ENCODE data around the gene EIF4G2. TPM values are rescaled to one million over a fixed set of nuclear protein-coding genes. Genes with fewer than 3 reads are reported as not detected.
A peak's percentile ranks its signal among the peaks of the same experiment; 100 is the strongest.

Gene EIF4G2
- total RNA-seq (1,000 to 10,000 TPM in 1 of 5 donors, 100 to 1,000 TPM in 4; 575 to 1,022 (median 643) TPM), total RNA-seq (652 to 1,461 (median 1,064) reads per million in 29 experiments)
- total RNA-seq (2013): 520 TPM

DNA sequence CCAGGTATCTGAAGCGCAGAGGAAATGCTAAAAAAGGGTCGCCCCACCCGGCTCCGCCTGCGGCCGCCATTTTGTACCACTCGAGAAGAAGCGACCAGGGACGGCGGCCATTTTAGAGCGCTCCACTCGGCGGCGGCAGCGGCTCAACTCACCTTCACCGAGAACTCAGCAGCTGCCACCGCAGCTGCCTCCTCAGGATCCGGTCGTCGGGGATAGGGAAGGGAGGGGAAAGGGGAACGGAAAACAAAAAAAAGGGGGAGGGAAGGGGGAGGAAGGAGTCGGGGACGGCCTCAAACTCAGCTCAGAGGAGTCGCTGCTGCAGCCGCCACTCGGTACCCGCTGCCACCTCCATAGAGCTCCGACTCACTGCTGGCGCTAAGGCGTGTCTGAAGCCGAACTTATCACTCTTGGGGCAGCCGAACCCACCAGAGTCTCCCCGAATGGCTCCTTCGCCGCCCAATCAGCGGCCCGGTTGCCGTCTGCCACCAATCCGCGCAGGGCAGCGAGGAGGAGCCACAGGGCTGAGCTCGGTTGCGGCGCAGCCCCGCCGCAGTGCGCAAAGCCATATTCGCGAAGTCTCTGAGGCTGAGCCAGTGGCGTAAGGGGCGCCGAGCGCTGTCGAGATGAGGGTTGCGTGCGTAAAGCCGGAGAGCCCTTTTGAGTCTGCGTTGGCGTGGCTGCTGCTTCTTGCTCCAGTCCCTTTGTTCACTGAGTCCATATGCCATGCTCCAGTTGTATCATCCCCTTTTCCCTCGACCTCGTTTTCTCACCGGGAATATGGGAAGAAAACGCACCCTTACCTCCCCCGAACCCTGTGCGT lies at the start of gene EIF4G2:
EIF4G2 (minus strand) TSS at position 374 of the 820 bp plus-strand sequence.
- H3K4me1 ChIP-seq (ENCODE audit: control insufficient read depth in 1 of 2, extremely low read depth in 1 of 2, insufficient read depth in 2 of 2, low read length in 2 of 2): peaks cover 24 to 27% of the 10 kb centered on the region in 2 experiments
- no peaks in the 10 kb centered on the region for H3K9me3 ChIP-seq
- ChIA-PET CTCF (interaction anchor here (0.6 to 3.7 kb wide), 32 partner anchors 8 to 1274 kb away, joined by 3 to 60 read pairs (median 6); partner anchors contain the start of genes ZBED5 (in 2 of the 2), CTR9 (in 1 of the 2) and RNF141 (in 1 of the 2)), POLR2A (interaction anchor here (0.5 to 3.7 kb wide), 57 partner anchors 8 to 1845 kb away, joined by 3 to 164 read pairs (median 4); partner anchors contain the start of genes CTR9 (in 2 of the 2), WEE1 (in 2 of the 2), ZBED5 (in 2 of the 2) and AMPD3 (in 1 of the 2))
- H3K27ac ChIP-seq (ENCODE audit: low read length): peak within 1 kb of the TSS; percentile 95
- peak within 1 kb of the TSS; percentile 98 for H3K27ac Mint-ChIP-seq
- H3K36me3 Mint-ChIP-seq: peaks cover 35% of the 10 kb centered on the region
- H3K36me3 ChIP-seq (ENCODE audit: control insufficient read depth in 2 of 2, extremely low read depth in 1 of 2, insufficient read depth in 1 of 2, low read length in 1 of 2): peaks cover 5 to 33% of the 10 kb centered on the region in 2 donors
- peaks cover 43 to 52% (median 48%) of the 10 kb centered on the region in 3 donors for H3K4me1 Mint-ChIP-seq
- H3K9me3 Mint-ChIP-seq: no peaks in the 10 kb centered on the region
- H3K4me3 Mint-ChIP-seq: peak within 1 kb of the TSS; percentile 91 to 95 (median 94)
- H3K4me3 ChIP-seq (ENCODE audit: control insufficient read depth in 1 of 2, extremely low read depth in 1 of 2, low read length in 1 of 2): peak within 1 kb of the TSS; percentile 94
- DNase-seq (peak; percentile 95 to 100 (median 98)), ATAC-seq (replicated peaks in 1 of 4) (peak; percentile 90 to 91 (median 91))
- H3K27me3 ChIP-seq (replicated peaks in 1 of 2; ENCODE audit: control insufficient read depth in 2 of 2, extremely low read depth in 1 of 2, insufficient read depth in 2 of 2, low read length in 1 of 2): peaks cover 0 to 4% of the 10 kb centered on the region in 2 experiments
- WGBS (ENCODE audit: insufficient coverage): 0% methylated on average over 61 of the region's 65 CpGs
- no peaks in the 10 kb centered on the region for H3K27me3 Mint-ChIP-seq

DNA sequence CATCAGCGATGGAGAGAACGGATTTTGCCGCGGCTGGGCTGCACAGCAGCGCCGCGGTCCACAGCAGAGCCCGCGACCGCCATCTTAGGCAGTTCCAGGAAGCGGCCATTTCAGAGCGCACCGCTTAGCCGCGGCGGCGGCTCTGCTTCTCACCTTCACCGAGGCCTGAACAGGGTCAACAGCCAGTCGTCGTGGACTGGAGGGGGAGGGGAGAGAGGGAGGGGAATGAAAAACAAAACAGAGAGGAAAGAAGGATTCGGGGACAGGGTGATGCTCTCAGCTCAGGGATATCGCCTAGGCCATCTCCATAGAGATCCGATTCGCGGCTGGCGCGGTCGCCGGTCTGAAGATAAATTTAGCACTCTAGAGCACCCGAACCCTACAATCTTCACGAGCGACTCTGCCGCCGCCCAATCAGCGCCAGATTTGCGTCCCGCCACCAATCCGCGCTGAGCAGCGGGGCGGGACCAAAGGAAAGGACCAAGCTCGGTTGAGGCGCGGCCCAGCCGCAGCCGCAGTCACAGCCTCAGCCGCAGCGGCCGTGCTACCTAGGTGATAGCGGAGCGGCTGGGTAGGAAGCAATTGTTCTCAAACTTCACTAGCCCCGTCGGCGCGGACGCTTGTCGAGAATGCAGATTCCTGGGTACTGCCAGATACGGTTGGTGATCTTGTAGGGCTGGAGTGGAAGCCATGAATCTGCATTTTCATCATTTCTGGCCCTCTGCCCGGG lies 49.1 kb upstream of the EIF4G2 start, which contains the start of gene ZBED5:
ZBED5 (minus strand) TSS at position 345 of the 730 bp plus-strand sequence. CDS start 3,108 bp downstream, outside the sequence.
- Histone ChIP-seq H3K36me3 (ENCODE audit: control insufficient read depth in 2 of 2, extremely low read depth in 1 of 2, insufficient read depth in 1 of 2, low read length in 1 of 2) (peaks cover under 1 to 25% of the 10 kb centered on the region in 2 donors), H3K4me3 (ENCODE audit: control insufficient read depth in 1 of 2, extremely low read depth in 1 of 2, low read length in 1 of 2) (peak within 1 kb of the TSS; percentile 93 to 97), H3K27ac (ENCODE audit: low read length) (peak within 1 kb of the TSS; percentile 95), H3K9me3 (no peaks in the 10 kb centered on the region), H3K27me3 (replicated peaks in 1 of 2; ENCODE audit: control insufficient read depth in 2 of 2, extremely low read depth in 1 of 2, insufficient read depth in 2 of 2, low read length in 1 of 2) (no peaks in the 10 kb centered on the region), H3K4me1 (ENCODE audit: control insufficient read depth in 1 of 2, extremely low read depth in 1 of 2, insufficient read depth in 2 of 2, low read length in 2 of 2) (peaks cover 13 to 21% of the 10 kb centered on the region in 2 experiments)
- ATAC-seq (replicated peaks in 1 of 4): peak; percentile 90 to 92 (median 91)
- DNase-seq: peak; percentile 91 to 98 (median 94)
- peak within 1 kb of the TSS; percentile 100 for H3K27ac Mint-ChIP-seq
- peak within 1 kb of the TSS; percentile 98 to 100 (median 100) for H3K4me3 Mint-ChIP-seq
- peaks cover 50 to 59% (median 52%) of the 10 kb centered on the region in 3 donors for H3K4me1 Mint-ChIP-seq
- CTCF ChIA-PET: interaction anchor here (0.5 to 4.7 kb wide), 9 partner anchors 9 to 1229 kb away, joined by 3 to 60 read pairs (median 3); partner anchors contain the start of genes CTR9 (in 1 of the 2), EIF4G2 (in 1 of the 2) and RNF141 (in 1 of the 2)
- H3K9me3 Mint-ChIP-seq: no peaks in the 10 kb centered on the region
- POLR2A ChIA-PET: interaction anchor here (0.5 to 7.1 kb wide), 13 partner anchors 9 to 1530 kb away, joined by 3 to 164 read pairs (median 5); partner anchors contain the start of genes EIF4G2 (in 2 of the 2), CTR9 (in 1 of the 2) and RNF141 (in 1 of the 2)
- 0% methylated on average over 58 of the region's 59 CpGs for WGBS (ENCODE audit: insufficient coverage)
- H3K27me3 Mint-ChIP-seq: no peaks in the 10 kb centered on the region
- peaks cover 23% of the 10 kb centered on the region for H3K36me3 Mint-ChIP-seq

DNA sequence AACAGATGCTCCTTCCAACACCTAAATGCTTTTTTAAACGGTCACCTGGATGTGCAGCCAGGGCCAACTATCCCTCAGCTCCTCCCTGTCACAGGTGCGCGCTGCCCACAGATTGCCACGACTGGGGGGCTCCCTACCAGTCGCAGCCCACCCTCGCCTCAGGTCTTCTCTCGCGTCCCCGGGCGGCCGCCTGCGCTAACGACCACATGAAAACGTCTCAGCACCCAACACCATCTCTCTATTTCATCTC lies 48.7 kb upstream of the EIF4G2 start:
- H3K4me3 ChIP-seq (ENCODE audit: control insufficient read depth in 1 of 2, extremely low read depth in 1 of 2, low read length in 1 of 2): peak overlapping the region; percentile 93 to 97
- H3K9me3 ChIP-seq: no peaks in the 10 kb centered on the region
- CTCF ChIA-PET: interaction anchor here (0.5 to 4.7 kb wide), 8 partner anchors 9 to 317 kb away, joined by 3 to 60 read pairs (median 4); partner anchors contain the start of genes CTR9 (in 1 of the 2), EIF4G2 (in 1 of the 2) and RNF141 (in 1 of the 2)
- ATAC-seq (replicated peaks in 1 of 4): peak; percentile 5 to 23 (median 10)
- 0% methylated on average over 14 of the region's 14 CpGs for WGBS (ENCODE audit: insufficient coverage)
- peaks cover 45 to 54% (median 48%) of the 10 kb centered on the region in 3 donors for H3K4me1 Mint-ChIP-seq
- peak in 3 of 35 experiments; percentile 1 to 33 (median 7) for DNase-seq
- peaks cover 24% of the 10 kb centered on the region for H3K36me3 Mint-ChIP-seq
- H3K36me3 ChIP-seq (ENCODE audit: control insufficient read depth in 2 of 2, extremely low read depth in 1 of 2, insufficient read depth in 1 of 2, low read length in 1 of 2): peaks cover 3 to 28% of the 10 kb centered on the region in 2 donors
- POLR2A ChIA-PET: interaction anchor here (0.5 to 7.1 kb wide), 11 partner anchors 8 to 1530 kb away, joined by 3 to 164 read pairs (median 5); partner anchors contain the start of genes EIF4G2 (in 2 of the 2), CTR9 (in 1 of the 2) and RNF141 (in 1 of the 2)
- no peaks in the 10 kb centered on the region for H3K9me3 Mint-ChIP-seq
- peak overlapping the region; percentile 98 to 100 (median 100) for H3K4me3 Mint-ChIP-seq
- H3K27me3 Mint-ChIP-seq: no peaks in the 10 kb centered on the region
- peaks cover 13 to 18% of the 10 kb centered on the region in 2 experiments for H3K4me1 ChIP-seq (ENCODE audit: control insufficient read depth in 1 of 2, extremely low read depth in 1 of 2, insufficient read depth in 2 of 2, low read length in 2 of 2)
- H3K27ac Mint-ChIP-seq: peak overlapping the region; percentile 100
- H3K27ac ChIP-seq (ENCODE audit: low read length): peak overlapping the region; percentile 95
- no peaks in the 10 kb centered on the region for H3K27me3 ChIP-seq (replicated peaks in 1 of 2; ENCODE audit: control insufficient read depth in 2 of 2, extremely low read depth in 1 of 2, insufficient read depth in 2 of 2, low read length in 1 of 2)

DNA sequence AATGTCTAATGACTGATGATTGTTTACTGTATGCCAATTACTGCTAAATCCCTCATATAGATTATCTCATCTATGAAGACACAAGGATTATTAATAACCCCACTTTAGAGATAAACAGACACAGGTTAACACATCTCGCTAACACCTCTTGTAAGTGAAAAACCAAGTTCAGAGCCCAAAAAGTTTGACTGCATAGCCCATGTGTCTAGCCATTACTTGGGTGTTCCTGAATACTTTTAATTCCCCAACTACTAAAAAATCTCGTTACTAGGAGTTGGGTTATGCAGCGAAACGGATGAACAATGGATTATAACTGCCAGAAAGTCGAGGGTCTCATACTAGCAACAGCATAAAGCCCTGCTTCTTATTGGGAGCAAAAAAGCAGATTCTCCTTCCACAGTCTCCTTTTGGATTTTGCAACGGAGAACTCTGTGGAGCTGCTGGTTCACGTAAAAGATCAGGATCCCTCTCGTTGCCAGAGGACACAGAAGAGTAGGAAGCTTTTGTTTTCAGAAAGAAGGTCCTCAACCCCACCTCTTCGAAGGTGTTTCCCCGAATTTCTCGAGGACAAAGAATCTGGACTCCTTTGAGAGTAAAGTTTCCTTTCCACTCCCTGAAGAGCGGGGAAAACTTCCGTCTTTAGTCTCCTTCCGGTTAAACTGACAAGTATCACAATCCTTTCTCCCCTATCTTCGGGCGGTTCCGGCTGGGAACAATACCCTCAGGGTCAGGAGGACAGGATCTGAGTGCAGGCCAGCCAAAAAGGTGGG lies 48.1 kb upstream of the EIF4G2 start:
- Histone ChIP-seq H3K4me3 (ENCODE audit: control insufficient read depth in 1 of 2, extremely low read depth in 1 of 2, low read length in 1 of 2) (peak overlapping the region; percentile 93 to 97), H3K4me1 (ENCODE audit: control insufficient read depth in 1 of 2, extremely low read depth in 1 of 2, insufficient read depth in 2 of 2, low read length in 2 of 2) (peaks cover 13 to 18% of the 10 kb centered on the region in 2 experiments), H3K9me3 (no peaks in the 10 kb centered on the region), H3K27me3 (replicated peaks in 1 of 2; ENCODE audit: control insufficient read depth in 2 of 2, extremely low read depth in 1 of 2, insufficient read depth in 2 of 2, low read length in 1 of 2) (no peaks in the 10 kb centered on the region), H3K27ac (ENCODE audit: low read length) (peak overlapping the region; percentile 95), H3K36me3 (ENCODE audit: control insufficient read depth in 2 of 2, extremely low read depth in 1 of 2, insufficient read depth in 1 of 2, low read length in 1 of 2) (peaks cover 3 to 34% of the 10 kb centered on the region in 2 donors)
- Mint-ChIP-seq H3K36me3 (peaks cover 29% of the 10 kb centered on the region), H3K27ac (peak overlapping the region; percentile 100), H3K4me1 (peaks cover 40 to 54% (median 51%) of the 10 kb centered on the region in 3 donors), H3K27me3 (no peaks in the 10 kb centered on the region), H3K4me3 (peak overlapping the region; percentile 98 to 100 (median 100)), H3K9me3 (no peaks in the 10 kb centered on the region)
- ATAC-seq (replicated peaks in 1 of 4) (no peak), DNase-seq (peak in 4 of 35 experiments; percentile 2 to 56 (median 16))
- CTCF ChIA-PET: interaction anchor here in 1 of 2 donors (3.1 to 4.7 kb wide), 2 partner anchors 22 to 48 kb away, joined by 18 to 60 read pairs; partner anchors contain the start of gene EIF4G2
- WGBS (ENCODE audit: insufficient coverage): 6% methylated on average over 7 of the region's 17 CpGs
- POLR2A ChIA-PET: interaction anchor here (0.9 to 7.1 kb wide), 5 partner anchors 8 to 54 kb away, joined by 3 to 164 read pairs (median 3); partner anchors contain the start of gene EIF4G2 (in 2 of the 2)

DNA sequence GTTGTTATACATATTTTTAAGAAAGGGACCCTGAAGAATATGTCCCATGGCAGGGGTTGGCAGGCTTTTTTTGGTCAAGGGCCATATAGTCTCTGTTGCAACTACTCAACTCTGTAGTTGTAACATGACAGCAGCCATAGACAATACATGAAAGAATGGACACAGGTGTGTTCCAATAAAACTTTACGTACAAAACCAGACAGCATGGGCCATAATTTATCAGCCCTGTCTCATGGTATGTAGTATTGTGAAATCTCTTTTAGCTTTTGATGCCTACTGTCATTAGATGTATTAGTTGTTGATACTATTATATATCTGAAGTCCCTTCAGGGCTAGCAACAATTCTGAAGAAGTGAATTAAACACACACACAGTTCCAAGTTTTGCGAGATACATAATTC lies 46.6 kb upstream of the EIF4G2 start:
- Mint-ChIP-seq H3K27ac (no peak overlapping the region), H3K9me3 (no peaks in the 10 kb centered on the region), H3K27me3 (no peaks in the 10 kb centered on the region), H3K4me3 (no peak overlapping the region), H3K36me3 (peaks cover 29% of the 10 kb centered on the region), H3K4me1 (peaks cover 35 to 51% (median 48%) of the 10 kb centered on the region in 3 donors)
- POLR2A ChIA-PET: interaction anchor here (0.6 to 7.1 kb wide), 4 partner anchors 46 to 1046 kb away, joined by 3 to 164 read pairs (median 5); partner anchors contain the start of gene EIF4G2 (in 1 of the 2)
- DNase-seq: no peak
- Histone ChIP-seq H3K4me3 (ENCODE audit: control insufficient read depth in 1 of 2, extremely low read depth in 1 of 2, low read length in 1 of 2) (no peak overlapping the region), H3K36me3 (ENCODE audit: control insufficient read depth in 2 of 2, extremely low read depth in 1 of 2, insufficient read depth in 1 of 2, low read length in 1 of 2) (peaks cover 3 to 34% of the 10 kb centered on the region in 2 donors), H3K9me3 (no peaks in the 10 kb centered on the region), H3K4me1 (ENCODE audit: control insufficient read depth in 1 of 2, extremely low read depth in 1 of 2, insufficient read depth in 2 of 2, low read length in 2 of 2) (peaks cover 13 to 18% of the 10 kb centered on the region in 2 experiments), H3K27ac (ENCODE audit: low read length) (no peak overlapping the region), H3K27me3 (replicated peaks in 1 of 2; ENCODE audit: control insufficient read depth in 2 of 2, extremely low read depth in 1 of 2, insufficient read depth in 2 of 2, low read length in 1 of 2) (no peaks in the 10 kb centered on the region)
- CTCF ChIA-PET: interaction anchor here (0.6 to 4.7 kb wide), 4 partner anchors 28 to 999 kb away, joined by 3 to 60 read pairs (median 4); partner anchors contain the start of gene EIF4G2 (in 1 of the 2)
- no CpG with 5 or more reads among the region's 2 CpGs for WGBS (ENCODE audit: insufficient coverage)
- no peak for ATAC-seq (replicated peaks in 1 of 4)

Measured in T-cell (primary cell).